Activated naive CD4-positive, alpha-beta T cell treated with anti-CD3 and anti-CD28 coated beads for 36 hours (primary cell): ENCODE measurements around the gene IDI2. TPM values are rescaled to one million over a fixed set of nuclear protein-coding genes. Genes with fewer than 3 reads are reported as not detected.

Experiments
- CTCF ChIA-PET: fragments of 350-600 bp; sonication (Branson Sonifier 250); formaldehyde crosslinking; loops from one replicate; lab custom pipeline; 2021; ENCODE audit warnings: antibody characterized with exemption; lab: Charles Lee
- DNase-seq: peaks from one replicate; pipeline ENCODE4 v3.0.0-alpha.2; 2020
- H3K27ac Mint-ChIP-seq: one replicate; pipeline ENCODE4 v1.8.0; 2021; ENCODE audit warnings: mild to moderate bottlenecking, mixed read lengths
- H3K27me3 Mint-ChIP-seq: one replicate; pipeline ENCODE4 v1.8.0; 2021; ENCODE audit warnings: low read depth, mixed read lengths
- H3K36me3 Mint-ChIP-seq: one replicate; pipeline ENCODE4 v1.8.0; 2021; ENCODE audit warnings: low read depth, mixed read lengths
- H3K4me1 Mint-ChIP-seq: one replicate; pipeline ENCODE4 v1.8.0; 2021; ENCODE audit warnings: low read depth, mixed read lengths
- H3K4me3 Mint-ChIP-seq: one replicate; pipeline ENCODE4 v1.8.0; 2021; ENCODE audit warnings: mild to moderate bottlenecking, moderate library complexity, mixed read lengths
- H3K9me3 Mint-ChIP-seq: one replicate; pipeline ENCODE4 v1.8.0; 2021; ENCODE audit warnings: mixed read lengths
- intact Hi-C: fragments of 100-400 bp; cut with micrococcal nuclease; formaldehyde crosslinking; loops from one replicate; pipeline ENCODE4 v1.15.1; 2023
- total RNA-seq, 2 experiments: library from RNA; stranded (reverse); gene quantifications; one replicate each; pipeline ENCODE4 v1.2.3, GENCODE V29; 2021

Gene IDI2
- total RNA-seq, 2 experiments from 2014 or later, result not detected

DNA sequence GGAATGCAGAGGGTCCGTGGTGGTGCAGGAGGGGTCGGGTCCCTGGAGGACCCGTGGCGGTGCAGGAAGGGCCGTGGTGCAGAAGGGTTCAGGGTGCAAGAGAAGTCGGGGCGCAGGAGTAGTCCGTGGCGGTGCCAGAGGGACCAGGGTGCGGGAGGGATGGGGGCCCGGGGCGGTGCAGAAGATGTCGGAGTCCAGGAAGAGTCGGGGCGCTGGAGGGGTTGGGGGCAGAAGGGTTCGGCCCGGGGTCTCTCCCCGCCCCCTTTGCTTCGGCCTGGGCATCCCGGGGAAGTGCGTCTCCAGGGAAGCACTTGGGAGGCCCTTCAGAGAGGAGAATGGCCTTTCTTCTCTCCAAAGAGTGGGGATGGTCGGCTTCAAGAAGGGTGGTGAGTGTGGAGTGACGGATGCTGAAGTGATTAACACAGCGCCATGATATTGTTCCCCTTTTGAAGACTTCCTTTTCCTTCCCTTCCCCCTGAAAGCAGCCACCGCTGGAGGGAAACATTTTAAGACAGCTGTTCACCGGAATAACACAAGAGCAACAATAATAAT, 31.5 kb upstream of the IDI2 start:
- H3K27me3 Mint-ChIP-seq, result no peaks in the 10 kb centered on the region
- H3K4me3 Mint-ChIP-seq, result peak overlapping the region; percentile 99
- H3K4me1 Mint-ChIP-seq, result peaks cover 79% of the 10 kb centered on the region
- intact Hi-C loops, result loop anchor here (2.0 to 5.0 kb wide), 2 partner anchors 68 to 920 kb away; partner anchors contain the start of genes GTPBP4 and ZMYND11
- H3K9me3 Mint-ChIP-seq, result no peaks in the 10 kb centered on the region
- H3K27ac Mint-ChIP-seq, result peak overlapping the region; percentile 90
- DNase-seq, result peak; percentile 18
- CTCF ChIA-PET, result no interaction called here
- peaks cover 19% of the 10 kb centered on the region for H3K36me3 Mint-ChIP-seq

DNA sequence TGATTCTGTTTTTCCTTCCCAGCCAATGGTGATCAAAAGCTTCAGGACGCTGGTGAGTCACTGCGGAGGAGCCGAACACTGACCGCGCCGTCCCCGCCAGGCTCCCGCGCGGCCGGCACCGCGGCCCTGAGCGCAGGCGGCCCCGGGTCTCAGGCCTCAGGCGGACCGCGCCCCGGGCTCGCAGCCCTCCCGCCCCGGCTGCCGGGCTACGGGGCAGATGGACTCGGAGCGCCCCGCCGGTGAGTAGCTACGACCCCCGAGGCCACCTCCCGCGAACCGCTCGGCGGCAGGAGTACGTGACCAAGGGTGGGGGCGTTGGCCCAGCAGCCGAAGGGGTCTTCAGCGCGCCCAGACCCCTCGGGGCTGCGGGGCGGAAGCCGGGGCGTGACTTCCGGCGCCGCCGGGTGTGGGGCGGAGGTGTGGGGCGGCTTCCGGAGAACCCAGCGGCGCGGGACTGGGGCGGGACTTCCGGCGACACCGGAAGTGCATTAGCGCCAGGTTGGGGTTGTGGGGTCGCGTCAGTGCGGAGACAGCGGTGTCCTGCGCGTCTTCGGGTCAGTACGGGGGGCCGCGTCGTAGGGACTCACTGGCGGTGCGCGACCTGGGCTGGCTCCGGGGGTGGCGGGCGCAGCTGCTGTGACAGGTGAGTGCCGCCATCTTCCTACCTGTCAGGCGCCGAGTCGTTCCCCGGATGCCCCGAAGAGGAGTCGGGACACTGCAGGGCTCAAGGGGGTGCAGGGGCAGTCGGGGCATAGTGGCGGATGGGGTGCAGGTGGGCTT, 30.9 kb upstream of the IDI2 start, which contains the start of gene WDR37:
WDR37 (plus strand) TSS at position 60 of the 780 bp plus-strand sequence. CDS start 15,771 bp downstream, outside the sequence.
- Mint-ChIP-seq H3K27ac (peak within 1 kb of the TSS; percentile 90), H3K9me3 (no peaks in the 10 kb centered on the region), H3K4me1 (peaks cover 79% of the 10 kb centered on the region), H3K27me3 (no peaks in the 10 kb centered on the region), H3K4me3 (peak within 1 kb of the TSS; percentile 99), H3K36me3 (peaks cover 19% of the 10 kb centered on the region)
- CTCF ChIA-PET, result no interaction called here
- DNase-seq, result peak; percentile 86
- intact Hi-C loops, result loop anchor here (1.0 to 5.0 kb wide), 3 partner anchors 8 to 919 kb away; partner anchors contain the start of genes GTPBP4 and ZMYND11

DNA sequence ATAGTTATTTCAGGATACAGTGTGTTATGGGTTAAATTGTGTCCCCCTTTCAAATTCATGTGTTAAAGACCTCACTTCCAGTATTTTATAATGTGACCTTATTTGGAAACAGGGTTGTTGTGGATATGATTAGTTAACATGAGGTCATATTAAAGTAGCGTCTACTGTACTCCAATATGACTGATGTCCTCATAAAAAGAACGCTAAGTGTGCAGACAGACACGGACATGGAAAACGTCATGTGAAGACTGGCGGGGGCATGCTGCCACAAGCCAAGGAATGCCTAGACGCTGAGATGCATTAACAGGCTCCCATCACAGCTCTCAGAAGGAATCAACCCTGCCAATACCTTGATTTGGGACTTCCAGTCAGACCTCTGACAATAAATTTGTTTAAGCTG, 29.0 kb upstream of the IDI2 start:
- Mint-ChIP-seq H3K27me3 (no peaks in the 10 kb centered on the region), H3K4me1 (peaks cover 75% of the 10 kb centered on the region), H3K9me3 (no peaks in the 10 kb centered on the region), H3K36me3 (peaks cover 25% of the 10 kb centered on the region), H3K27ac (peak overlapping the region; percentile 42), H3K4me3 (peak overlapping the region; percentile 43)
- intact Hi-C loops, result loop anchor here (5.0 kb wide), 1 partner anchor 917 kb away; the partner anchor contains the start of gene ZMYND11
- DNase-seq, result no peak
- CTCF ChIA-PET, result no interaction called here

DNA sequence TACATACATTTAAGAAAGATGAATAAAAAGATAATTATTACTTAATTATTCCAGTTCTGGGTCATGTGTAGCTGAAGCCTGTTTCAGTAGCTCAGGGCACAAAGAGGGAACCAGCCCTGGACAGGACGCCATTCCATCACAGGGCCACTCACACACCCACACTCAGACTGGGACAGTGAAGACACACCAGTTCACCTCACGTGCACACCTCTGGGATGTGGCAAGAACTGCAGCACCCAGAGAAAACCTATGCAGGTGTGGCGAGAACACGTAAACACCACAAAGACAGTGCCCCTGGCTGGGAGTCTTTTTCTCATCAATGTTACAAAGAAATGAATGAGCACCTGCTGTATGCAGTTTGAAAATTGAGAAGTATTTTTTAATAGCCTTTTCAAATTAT, 24.9 kb upstream of the IDI2 start:
- Mint-ChIP-seq H3K9me3 (no peaks in the 10 kb centered on the region), H3K27me3 (no peaks in the 10 kb centered on the region), H3K27ac (peak overlapping the region; percentile 75), H3K4me1 (peaks cover 65% of the 10 kb centered on the region), H3K36me3 (peaks cover 37% of the 10 kb centered on the region), H3K4me3 (peak overlapping the region; percentile 94)
- intact Hi-C loops, result no loop called here
- CTCF ChIA-PET, result interaction anchor here (0.6 to 1.4 kb wide), 2 partner anchors 23 to 623 kb away, joined by 3 read pairs; no protein-coding TSS in a partner anchor
- DNase-seq, result peak; percentile 71

DNA sequence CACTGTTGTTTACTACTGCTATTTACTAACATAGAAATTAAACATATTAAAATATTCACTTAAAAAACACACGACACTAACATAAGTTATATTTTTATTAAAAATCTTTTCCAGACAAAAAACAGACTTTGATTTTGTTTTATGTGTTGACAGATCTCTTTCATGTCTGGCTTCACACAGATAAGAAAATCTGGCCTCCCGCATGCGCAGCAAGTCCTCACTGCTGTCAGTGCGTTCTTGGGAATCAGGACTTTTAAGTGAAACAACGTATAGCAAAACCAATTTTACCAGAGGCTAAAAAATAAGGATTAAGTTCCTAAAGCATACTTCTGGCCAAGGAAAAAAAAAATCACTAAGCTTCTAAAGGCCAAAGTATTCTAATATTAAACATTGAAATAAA, 24.5 kb upstream of the IDI2 start:
- no peaks in the 10 kb centered on the region for H3K9me3 Mint-ChIP-seq
- CTCF ChIA-PET, result interaction anchor here (0.6 to 1.4 kb wide), 2 partner anchors 23 to 623 kb away, joined by 3 read pairs; no protein-coding TSS in a partner anchor
- H3K4me3 Mint-ChIP-seq, result peak overlapping the region; percentile 94
- intact Hi-C loops, result no loop called here
- H3K4me1 Mint-ChIP-seq, result peaks cover 66% of the 10 kb centered on the region
- H3K27ac Mint-ChIP-seq, result peak overlapping the region; percentile 97
- DNase-seq, result no peak
- H3K27me3 Mint-ChIP-seq, result no peaks in the 10 kb centered on the region
- peaks cover 40% of the 10 kb centered on the region for H3K36me3 Mint-ChIP-seq

DNA sequence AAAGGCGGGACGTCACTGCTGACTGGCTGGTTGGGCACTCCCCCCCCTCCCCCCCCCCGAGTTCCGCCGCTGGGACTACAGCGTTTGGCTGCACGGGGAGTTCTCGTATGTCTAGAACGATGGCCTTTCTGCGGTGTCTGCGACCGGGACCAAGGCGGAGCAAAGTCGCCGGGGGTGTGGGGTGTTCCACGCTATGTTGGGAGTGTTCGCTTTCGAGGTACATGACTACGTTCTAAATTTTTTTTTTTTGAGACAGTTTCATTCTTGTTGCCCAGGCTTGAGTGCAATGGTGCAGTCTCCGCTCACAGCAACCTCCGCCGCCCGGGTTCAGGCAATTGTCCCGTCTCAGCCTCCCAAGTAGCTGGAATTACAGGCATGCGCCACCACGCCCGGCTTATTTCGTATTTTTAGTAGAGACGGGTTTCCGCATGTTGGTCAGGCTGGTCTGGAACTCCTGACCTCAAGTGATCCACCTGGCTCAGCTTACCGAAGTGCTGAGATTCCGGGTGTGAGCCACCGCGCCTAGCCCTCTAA, 23.8 kb upstream of the IDI2 start:
- Mint-ChIP-seq H3K36me3 (peaks cover 40% of the 10 kb centered on the region), H3K4me3 (peak overlapping the region; percentile 94), H3K27me3 (no peaks in the 10 kb centered on the region), H3K4me1 (peaks cover 66% of the 10 kb centered on the region), H3K9me3 (no peaks in the 10 kb centered on the region), H3K27ac (peak overlapping the region; percentile 97)
- DNase-seq, result no peak
- CTCF ChIA-PET, result interaction anchor here (0.5 to 1.4 kb wide), 2 partner anchors 24 to 201 kb away, joined by 3 to 4 read pairs; no protein-coding TSS in a partner anchor
- intact Hi-C loops, result loop anchor here (1.0 to 2.0 kb wide), 4 partner anchors 13 to 118 kb away; partner anchors contain the start of genes GTPBP4 and LARP4B

DNA sequence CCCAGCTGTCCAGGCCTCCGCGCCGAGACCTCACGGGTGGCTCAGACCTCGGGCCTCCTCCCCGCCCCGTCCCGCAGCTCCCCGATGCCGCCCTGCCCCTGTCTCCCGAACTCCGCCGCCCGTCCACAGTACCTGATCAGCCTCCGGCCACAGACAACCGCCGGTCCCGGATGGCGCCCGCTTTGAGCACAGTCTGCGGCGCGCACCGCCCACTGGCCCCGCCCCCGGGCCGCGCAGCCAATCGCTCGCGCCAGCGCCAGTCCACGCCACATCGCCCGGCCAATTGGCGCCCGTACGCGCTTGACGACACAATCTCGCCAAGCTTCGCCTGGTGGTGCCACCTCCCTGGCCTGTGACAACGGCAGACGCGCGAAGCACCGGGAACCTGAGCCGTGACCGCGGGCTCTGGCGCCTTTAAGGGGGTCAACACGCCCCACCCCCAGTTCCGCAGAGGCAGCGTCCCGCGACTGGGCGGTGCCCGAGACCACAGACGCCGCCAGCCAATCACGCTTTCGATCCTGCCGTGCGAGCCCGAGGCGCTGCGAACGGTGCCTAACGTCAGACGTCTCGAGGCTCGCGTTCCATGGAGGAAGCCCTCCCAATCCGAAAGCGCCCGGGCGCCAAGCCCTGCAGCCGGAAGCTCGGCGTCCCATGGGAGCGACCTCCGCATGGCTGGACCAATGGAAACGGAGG, 23.2 kb upstream of the IDI2 start, which contains the start of gene IDI1:
IDI1 (minus strand) TSS at position 388 of the 693 bp plus-strand sequence; CDS start at position 272, 116 bp downstream.
- no peaks in the 10 kb centered on the region for H3K9me3 Mint-ChIP-seq
- peak within 1 kb of the TSS; percentile 94 for H3K4me3 Mint-ChIP-seq
- H3K36me3 Mint-ChIP-seq, result peaks cover 47% of the 10 kb centered on the region

DNA sequence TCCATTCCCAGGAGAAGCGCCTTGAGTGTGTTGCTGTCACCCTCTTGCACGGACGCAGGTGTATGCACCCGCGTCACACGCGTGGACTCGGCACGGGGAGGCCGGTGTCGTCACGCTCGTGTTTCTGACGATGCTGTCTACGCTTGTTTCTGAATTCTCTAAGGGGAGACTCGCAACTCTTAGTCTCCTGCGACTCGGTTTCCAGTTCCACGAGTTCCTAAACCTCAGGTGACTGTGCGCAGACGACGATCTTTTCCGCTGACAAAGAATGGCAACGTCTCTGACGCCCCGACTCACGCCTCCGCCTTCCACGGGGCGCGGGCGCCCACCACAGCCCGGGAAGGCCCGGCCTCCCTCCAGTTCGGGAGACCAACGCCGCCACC, 22.7 kb upstream of the IDI2 start:
- CTCF ChIA-PET, result no interaction called here
- peak; percentile 61 for DNase-seq
- no peaks in the 10 kb centered on the region for H3K27me3 Mint-ChIP-seq
- no peaks in the 10 kb centered on the region for H3K9me3 Mint-ChIP-seq
- peak overlapping the region; percentile 97 for H3K27ac Mint-ChIP-seq
- H3K4me3 Mint-ChIP-seq, result peak overlapping the region; percentile 94
- peaks cover 65% of the 10 kb centered on the region for H3K4me1 Mint-ChIP-seq
- intact Hi-C loops, result loop anchor here (1.0 to 2.0 kb wide), 2 partner anchors 8 to 14 kb away; partner anchors contain the start of gene WDR37
- H3K36me3 Mint-ChIP-seq, result peaks cover 46% of the 10 kb centered on the region

More for the DNA sequence above, 23.2 kb upstream of the IDI2 start, which contains the start of gene IDI1:
- intact Hi-C loops, result loop anchor here (1.0 to 2.0 kb wide), 5 partner anchors 7 to 118 kb away; partner anchors contain the start of genes GTPBP4, LARP4B and WDR37
- peak; percentile 98 for DNase-seq
- CTCF ChIA-PET, result interaction anchor here (0.5 to 1.4 kb wide), 2 partner anchors 25 to 200 kb away, joined by 3 to 4 read pairs; no protein-coding TSS in a partner anchor
- peak within 1 kb of the TSS; percentile 97 for H3K27ac Mint-ChIP-seq
- H3K27me3 Mint-ChIP-seq, result no peaks in the 10 kb centered on the region
- peaks cover 66% of the 10 kb centered on the region for H3K4me1 Mint-ChIP-seq

DNA sequence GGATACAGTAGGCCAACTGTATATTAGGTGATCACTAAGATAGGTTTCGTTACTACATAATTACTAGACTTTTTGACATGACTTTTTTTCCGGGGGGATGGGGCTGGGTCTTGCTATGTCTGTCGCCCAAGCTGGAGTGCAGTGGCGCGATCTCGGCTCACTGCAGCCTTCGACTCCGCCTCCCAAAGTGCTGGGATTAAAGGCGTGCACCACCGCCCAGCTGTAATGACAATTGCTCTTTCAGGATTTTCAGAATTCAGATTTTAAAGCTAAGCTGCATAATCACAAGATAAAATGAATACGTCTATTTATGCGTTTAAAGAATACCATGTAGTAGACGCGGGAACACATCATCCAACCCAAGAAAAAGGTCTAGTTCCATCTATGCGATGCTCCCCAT, 22.3 kb upstream of the IDI2 start:
- intact Hi-C loops, result loop anchor here (1.0 to 2.0 kb wide), 2 partner anchors 8 to 15 kb away; partner anchors contain the start of gene WDR37
- CTCF ChIA-PET, result no interaction called here
- H3K4me1 Mint-ChIP-seq, result peaks cover 65% of the 10 kb centered on the region
- no peaks in the 10 kb centered on the region for H3K27me3 Mint-ChIP-seq
- peak; percentile 36 for DNase-seq
- peak overlapping the region; percentile 94 for H3K4me3 Mint-ChIP-seq
- peaks cover 50% of the 10 kb centered on the region for H3K36me3 Mint-ChIP-seq
- H3K27ac Mint-ChIP-seq, result peak overlapping the region; percentile 97
- H3K9me3 Mint-ChIP-seq, result no peaks in the 10 kb centered on the region

DNA sequence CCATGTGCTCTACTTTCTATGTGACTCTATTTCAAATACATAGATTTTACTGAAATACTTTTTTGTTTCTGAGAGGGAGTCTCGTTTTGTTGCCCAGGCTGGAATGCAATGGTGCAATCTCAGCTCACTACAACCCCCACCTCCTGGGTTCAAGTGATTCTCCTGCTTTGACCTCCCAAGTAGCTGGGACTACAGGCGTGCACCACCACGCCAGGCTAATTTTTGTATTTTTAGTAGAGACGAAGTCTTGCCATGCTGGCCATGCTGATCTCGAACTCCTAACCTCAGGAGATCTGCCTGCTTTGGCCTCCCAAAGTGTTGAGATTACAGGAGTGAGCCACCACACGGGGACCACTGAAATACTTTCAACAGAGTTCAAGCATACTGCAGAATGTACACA, 19.8 kb upstream of the IDI2 start:
- H3K27me3 Mint-ChIP-seq, result no peaks in the 10 kb centered on the region
- CTCF ChIA-PET, result no interaction called here
- peak overlapping the region; percentile 87 for H3K27ac Mint-ChIP-seq
- peaks cover 48% of the 10 kb centered on the region for H3K36me3 Mint-ChIP-seq
- H3K9me3 Mint-ChIP-seq, result no peaks in the 10 kb centered on the region
- H3K4me3 Mint-ChIP-seq, result peak overlapping the region; percentile 70
- no peak for DNase-seq
- intact Hi-C loops, result no loop called here
- peaks cover 42% of the 10 kb centered on the region for H3K4me1 Mint-ChIP-seq

DNA sequence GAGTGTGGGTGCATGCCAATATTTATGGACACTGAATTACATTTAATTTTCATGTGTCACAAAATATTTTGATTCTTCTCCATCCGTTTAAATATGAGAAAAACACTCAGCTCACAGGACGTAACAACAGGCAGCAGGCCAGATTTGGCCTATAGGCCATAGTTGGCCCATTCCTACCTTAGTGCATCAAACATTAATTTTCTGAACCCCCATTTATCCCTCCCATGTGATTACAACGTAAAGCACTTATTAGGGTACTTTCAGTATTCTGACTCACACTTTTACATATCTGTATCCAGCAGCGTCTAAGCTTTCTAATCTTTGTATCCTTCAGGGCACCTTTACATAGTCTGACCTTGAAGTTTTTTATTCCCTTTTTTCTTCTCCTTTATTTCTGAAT, 19.3 kb upstream of the IDI2 start:
- H3K27ac Mint-ChIP-seq, result peak overlapping the region; percentile 87
- H3K9me3 Mint-ChIP-seq, result no peaks in the 10 kb centered on the region
- CTCF ChIA-PET, result no interaction called here
- H3K4me1 Mint-ChIP-seq, result peaks cover 41% of the 10 kb centered on the region
- DNase-seq, result no peak
- peaks cover 50% of the 10 kb centered on the region for H3K36me3 Mint-ChIP-seq
- H3K4me3 Mint-ChIP-seq, result peak overlapping the region; percentile 70
- no peaks in the 10 kb centered on the region for H3K27me3 Mint-ChIP-seq
- intact Hi-C loops, result no loop called here
